Breast epithelium (tissue), 3 donors: ENCODE data around the gene CENPU.

ENCODE experiments used
- CTCF ChIP-seq, 3 donors: fragments of 450-650 bp; IDR thresholded peaks; one replicate each; pipeline ENCODE4 v1.5.1; 2016 to 2017; ENCODE audit warnings: antibody characterized with exemption in 3 of 3, mild to moderate bottlenecking in 3 of 3, moderate library complexity in 3 of 3
- POLR2A ChIP-seq: fragments of 450-650 bp; IDR thresholded peaks from one replicate; pipeline ENCODE4 v1.6.1; 2016; ENCODE audit warnings: antibody characterized with exemption, mild to moderate bottlenecking, moderate library complexity

GRCh38 chr4:184750926-184751584, 17.2 kb upstream of the CENPU start:
- TF ChIP-seq POLR2A (no peak), CTCF (IDR thresholded peaks at IDR 0.05) (no peak)
